Islet precursor cell (in vitro differentiated cells): Measurements from ENCODE around the gene SPATA2L.
"Not testable (repeated sequence)": the region's sequence is repeated elsewhere in the genome, so short reads cannot be mapped to it uniquely, and the experiment has no call there.

Experiments
- DNase-seq: peaks from one replicate; pipeline ENCODE4 v3.0.0-alpha.2; 2018

The SPATA2L gene

DNA sequence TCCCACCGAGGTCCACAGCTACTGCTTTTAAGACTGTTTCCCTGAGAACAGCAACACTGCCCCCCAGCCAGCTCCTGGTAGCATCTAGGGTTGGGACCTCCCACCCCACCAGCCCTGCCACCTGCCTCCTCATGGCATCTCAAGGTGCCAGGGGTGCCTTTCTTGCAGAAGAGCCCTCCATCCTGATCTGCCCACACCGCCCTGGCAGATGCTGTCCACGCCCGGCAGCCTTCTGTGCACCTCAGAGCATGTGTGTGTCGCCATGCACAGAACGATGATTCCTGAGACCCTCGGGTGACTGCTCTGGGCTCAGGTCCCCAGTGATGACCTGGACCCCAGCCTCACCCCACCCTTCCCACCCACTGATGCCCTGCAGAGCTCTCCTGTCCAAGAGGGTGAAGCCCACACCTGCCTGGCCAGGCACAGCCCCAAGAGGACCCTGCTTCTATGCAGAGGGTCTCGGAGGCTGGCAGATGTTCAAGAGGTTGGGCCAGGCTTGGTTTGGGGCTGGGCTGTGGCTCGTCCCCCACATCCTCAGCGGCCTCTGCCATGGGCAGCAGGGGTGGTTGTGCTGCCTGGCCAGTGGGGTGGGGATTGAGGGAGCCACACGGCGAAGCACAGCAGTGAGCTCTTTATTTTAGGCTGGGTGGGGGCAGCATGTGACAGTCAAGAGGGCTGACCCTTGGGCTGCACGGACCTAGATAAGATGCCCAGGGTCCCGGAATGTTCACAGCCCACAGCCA, 5.2 kb upstream of the SPATA2L start:
- DNase-seq, result peak; percentile 47

DNA sequence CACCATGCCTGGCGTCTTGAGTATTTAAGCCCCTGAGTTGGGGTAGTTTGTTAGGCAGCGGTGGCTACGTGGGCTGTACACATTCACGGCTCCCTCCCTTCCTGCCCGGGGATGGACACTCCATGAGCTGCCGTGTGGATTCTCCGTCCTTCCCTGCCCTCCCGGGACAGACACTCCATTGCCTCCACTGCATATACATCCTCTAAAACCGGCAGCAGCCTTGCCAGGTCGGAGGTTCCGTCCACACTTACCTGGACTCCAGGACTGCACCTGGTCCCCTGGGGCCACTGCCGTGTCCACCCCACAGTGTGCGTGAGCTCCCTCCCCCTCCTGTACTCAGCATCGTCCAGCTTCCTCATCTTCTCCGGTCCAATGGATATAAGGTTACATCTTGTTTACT, 3.5 kb upstream of the SPATA2L start:
- no peak for DNase-seq

- no peak for DNase-seq
Measured at GRCh38 chr16:89704281-89704680, 2.8 kb upstream of the SPATA2L start.

GRCh38 chr16:89700649-89701424, 668 bp downstream of the SPATA2L start:
- DNase-seq, result peak; percentile 85

DNA sequence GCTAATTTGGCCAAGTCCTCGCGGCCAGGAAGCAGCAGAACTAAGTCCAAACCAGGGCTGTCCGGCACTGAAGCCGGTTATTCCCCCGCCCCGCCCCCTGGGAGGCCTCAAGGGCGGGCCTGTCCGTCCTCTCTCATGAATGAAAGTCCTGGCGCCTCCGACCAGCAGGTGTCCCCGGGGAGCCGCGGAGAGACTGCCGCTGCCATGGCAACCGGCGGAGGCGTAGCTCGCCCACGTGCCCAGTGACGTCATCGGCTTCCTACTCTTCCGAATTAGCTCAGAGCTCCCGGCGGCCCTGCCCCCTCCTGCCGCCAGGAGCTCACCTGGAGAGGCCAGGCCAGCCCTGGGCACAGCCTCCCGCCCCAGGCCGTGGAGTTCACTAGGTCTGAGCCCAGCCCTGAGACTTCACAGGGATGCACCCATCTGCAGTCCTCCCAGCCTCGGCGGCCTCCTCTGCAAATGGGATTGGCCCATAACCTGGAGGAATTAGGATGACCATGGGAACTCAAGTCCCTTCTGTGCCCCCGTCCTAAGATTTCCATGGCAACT, 1.3 kb downstream of the SPATA2L start:
- peak; percentile 100 for DNase-seq

- not testable (repeated sequence) for DNase-seq
Measured at GRCh38 chr16:89699629-89700099, 1.8 kb downstream of the SPATA2L start.

DNA sequence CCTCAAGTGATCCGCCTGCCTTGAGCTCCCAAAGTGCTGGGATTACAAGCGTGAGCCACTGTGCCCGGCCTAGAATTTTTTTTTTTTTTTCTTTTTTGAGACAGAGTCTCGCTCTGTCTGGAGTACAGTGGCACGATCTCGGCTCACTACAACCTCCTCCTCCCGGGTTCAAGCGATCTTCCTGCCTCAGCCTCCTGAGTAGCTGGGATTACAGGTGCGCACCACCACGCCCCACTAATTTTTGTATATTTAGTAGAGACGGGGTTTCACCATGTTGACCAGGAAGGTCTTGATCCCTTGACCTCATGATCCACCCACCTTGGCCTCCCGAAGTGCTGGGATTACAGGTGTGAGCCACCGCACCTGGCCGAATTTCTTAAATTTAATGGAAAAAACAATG, 2.8 kb downstream of the SPATA2L start:
- DNase-seq, result peak; percentile 2

- peak; percentile 52 for DNase-seq
Measured at GRCh38 chr16:89697616-89698331, 3.7 kb downstream of the SPATA2L start.

DNA sequence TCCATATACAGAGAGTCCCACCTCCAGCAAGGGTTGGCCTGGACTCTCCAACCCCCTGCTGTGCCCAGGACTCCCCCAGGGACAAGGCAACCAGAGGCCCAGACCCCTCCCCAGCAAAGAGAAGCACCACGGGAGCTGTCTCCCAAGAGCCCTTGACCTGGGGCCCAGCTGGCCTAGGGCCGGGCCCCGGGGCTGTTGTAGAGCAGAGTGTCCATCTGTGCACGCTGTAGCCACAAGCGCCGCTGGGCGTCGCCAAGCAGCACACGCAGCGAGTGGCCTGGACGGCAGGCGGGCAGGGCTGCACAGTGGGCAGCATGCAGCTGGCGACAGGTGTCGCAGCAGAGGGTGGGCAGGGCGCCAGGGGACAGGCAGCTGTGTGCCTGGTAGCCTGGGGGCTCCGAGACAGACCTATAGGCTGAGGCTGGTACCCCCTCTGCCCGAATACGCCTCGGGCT, 4.3 kb downstream of the SPATA2L start:
- DNase-seq, result no peak

GRCh38 chr16:89696670-89697128, 4.8 kb downstream of the SPATA2L start:
- peak; percentile 56 for DNase-seq

DNA sequence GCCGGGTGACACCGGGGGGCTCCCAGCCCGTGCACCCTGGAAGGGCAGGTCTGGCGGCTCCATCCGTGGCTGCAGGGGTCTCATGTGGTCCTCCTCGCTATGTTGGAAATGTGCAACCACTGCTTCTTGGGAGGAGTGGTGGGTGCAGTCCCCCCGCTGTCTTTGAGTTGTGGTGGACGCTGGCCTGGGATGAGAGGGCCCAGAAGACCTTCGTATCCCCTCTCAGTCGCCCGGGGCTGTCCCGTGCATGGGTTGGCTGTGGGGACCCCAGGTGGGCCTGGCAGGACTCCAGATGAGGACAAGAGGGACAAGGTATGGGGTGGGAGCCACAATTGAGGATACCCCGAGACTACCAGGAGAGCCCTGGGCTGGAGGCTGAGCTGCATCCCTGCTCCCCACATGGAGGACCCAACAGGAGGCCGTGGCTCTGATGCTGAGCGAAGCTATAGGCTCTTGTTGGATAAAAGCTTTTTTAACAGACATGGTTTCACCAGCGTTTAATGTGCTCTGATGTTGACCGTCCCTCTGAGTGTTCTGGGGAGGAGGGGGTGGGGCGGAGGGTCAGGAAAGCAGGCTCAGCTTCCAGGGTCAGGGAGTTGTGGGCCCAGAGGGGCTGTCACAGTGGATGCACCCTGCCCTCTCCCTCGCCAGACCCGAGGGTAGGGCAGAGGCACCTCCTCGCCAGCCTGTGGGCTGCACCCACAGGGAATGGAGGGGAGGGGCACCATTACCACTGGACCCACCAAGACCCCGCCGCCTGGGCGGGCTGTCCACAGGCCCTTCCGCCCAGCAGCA, 5.4 kb downstream of the SPATA2L start:
- DNase-seq, result peak; percentile 45

DNA sequence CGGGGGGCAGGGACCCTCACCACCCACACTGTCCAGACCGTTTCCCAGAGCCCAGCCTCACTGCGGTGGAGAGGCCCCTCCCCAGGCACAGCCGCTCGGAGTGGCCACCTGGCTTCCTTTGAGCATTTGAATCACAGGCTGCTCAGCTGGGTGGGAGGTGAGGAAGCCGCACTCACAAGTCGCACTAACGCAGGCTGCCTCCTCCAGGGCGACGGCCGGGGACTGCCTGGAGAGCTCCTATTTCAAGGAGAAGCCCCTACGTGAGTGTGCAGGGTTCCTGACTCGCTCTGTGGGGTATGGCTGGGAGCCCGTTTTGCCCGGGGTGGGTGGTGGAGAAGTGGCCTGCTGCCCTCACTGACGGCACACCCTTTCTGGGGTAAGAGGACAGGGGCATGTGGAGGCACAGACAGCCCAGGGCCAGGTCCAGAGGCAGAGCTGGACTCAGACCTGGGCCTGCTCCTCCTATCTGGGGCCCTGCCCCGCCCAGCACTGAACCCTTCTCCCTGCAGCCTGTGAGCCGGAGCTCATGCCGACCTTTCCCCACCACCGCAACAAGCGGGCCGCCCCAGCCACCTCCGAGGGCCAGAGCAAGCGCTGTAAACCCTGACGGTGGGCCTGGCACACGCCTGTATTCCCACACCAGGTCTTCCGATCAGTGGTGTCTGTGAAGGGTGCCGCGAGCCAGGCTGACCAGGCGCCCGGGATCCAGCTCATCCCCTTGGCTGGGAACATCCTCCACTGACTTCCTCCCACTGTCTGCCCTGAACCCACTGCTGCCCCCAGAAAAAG, 6.2 kb downstream of the SPATA2L start:
- DNase-seq, result peak; percentile 58

DNA sequence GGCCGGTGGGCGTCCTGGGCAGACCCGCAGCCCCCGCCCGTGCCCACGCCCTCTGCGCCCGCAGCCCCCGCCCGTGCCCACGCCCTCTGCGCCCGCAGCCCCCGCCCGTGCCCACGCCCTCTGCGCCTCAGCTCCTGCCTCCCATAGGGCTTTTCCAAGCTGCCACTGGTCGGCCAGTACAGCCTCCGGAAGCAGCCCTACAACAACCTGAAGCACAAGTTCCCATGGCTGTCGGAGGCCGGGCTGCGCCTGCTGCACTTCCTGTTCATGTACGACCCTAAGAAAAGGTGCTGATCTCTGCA, 6.8 kb downstream of the SPATA2L start:
- DNase-seq, result not testable (repeated sequence)

DNA sequence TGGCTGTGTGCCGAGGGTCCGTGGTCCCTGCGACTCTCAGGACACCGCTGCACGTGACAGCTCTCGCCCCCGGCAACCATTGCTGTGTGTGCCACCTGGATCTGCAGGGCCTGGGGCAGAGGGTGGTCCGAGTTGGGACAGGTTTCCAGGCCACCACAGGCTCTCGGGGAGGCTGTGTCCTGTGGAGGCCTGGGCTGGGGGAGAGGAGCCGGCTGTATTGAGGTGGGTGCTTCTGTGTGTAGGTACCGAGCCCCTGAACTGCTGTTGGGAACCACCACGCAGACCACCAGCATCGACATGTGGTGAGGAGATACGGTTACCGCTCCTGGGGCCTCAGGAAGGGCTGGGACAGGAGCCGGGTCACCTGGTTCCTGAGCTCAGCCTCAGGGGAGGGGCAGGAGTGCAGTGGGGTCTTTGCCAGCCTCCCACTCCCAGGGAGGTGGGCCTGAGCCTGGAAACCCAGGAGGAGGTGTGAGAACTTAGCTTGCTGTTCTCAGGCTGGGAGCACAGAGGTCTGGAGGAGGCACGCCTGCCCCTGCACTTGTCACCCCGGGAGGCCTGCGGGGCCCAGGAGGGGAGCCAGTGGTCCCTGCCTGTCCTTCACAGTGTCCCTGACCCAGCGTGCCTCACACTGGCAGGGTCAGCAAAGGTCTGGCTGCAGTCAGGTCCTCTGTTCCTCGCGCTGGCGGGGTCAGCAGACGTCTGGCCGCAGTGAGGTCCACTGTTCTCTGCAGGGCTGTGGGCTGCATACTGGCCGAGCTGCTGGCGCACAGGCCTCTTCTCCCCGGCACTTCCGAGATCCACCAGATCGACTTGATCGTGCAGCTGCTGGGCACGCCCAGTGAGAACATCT, 7.3 kb downstream of the SPATA2L start:
- peak; percentile 42 for DNase-seq

DNA sequence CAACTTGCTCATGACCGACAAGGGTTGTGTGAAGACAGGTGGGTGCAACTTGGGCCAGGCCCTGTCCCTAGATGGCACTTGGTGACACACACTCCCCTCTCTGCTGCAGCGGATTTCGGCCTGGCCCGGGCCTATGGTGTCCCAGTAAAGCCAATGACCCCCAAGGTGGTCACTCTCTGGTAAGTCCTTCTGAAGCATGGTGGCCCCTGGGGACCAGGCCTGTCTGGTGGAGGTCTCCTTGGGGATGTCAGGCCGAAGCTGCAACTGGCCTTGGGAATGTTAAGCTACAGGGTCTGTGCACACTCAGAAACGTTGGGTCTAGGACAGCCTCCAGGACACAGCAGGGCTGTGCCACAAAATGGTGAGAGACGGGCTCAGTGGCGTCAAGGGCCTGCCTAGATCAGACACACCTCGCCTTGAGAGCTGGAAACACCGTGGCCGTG, 8.2 kb downstream of the SPATA2L start:
- peak; percentile 44 for DNase-seq

DNA sequence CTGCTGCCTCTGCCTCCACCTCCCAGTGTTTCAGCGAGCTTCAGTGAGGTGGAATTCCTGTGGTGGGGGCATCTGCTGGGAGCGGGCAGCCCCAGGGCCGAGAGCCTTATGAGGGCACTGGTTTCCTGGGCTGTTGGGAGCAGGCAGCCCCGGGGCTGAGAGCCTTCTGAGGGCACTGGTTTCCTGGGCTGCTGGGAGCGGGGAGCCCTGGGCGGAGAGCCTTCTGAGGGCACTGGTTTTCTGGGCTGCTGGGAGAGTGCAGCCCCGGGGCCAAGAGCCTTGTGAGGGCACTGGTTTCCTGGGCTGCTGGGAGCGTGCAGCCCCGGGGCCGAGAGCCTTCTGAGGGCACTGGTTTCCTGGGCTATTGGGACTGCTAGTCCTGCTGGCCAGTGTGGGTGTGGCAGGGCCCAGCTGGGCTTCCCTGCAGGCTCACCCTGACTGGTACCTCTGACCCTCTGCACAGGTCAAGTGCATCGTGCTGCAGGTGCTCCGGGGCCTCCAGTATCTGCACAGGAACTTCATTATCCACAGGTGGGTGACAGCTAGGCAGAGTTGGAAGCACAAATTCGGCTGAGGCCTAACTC, 9.4 kb downstream of the SPATA2L start:
- peak; percentile 48 for DNase-seq

- no peak for DNase-seq
Measured at GRCh38 chr16:89691231-89691985, 10.1 kb downstream of the SPATA2L start.

- no peak for DNase-seq
Measured at GRCh38 chr16:89690392-89690901, 11.1 kb downstream of the SPATA2L start.

GRCh38 chr16:89689621-89690020, 11.9 kb downstream of the SPATA2L start:
- not testable (repeated sequence) for DNase-seq
